Measurements from ENCODE around the gene WAPL.

GRCh38 chr10:86392723-86393094, 128.9 kb downstream of the WAPL start:
- TF ChIP-seq CTCF (IDR thresholded peaks at IDR 0.05) (no peak), EP300 (IDR thresholded peaks at IDR 0.05) (no peak)

All from ovary (tissue), 3 donors.